ENCODE data around the gene FCN3. TPM values are rescaled to one million over a fixed set of nuclear protein-coding genes. Genes with fewer than 3 reads are reported as not detected.

The FCN3 gene
- polyA plus RNA-seq, 2 of the 4 experiments (the other 2 are of a cell fraction): not detected

GRCh38 chr1:27342391-27342777 lies 32.2 kb downstream of the FCN3 start:
- Histone ChIP-seq H3K9me3 (no peaks in the 10 kb centered on the region), H3K27ac (peak overlapping the region; percentile 57 to 80; a peak in 5 of 6 replicates), H3K4me1 (peaks cover 19% of the 10 kb centered on the region), H3K4me2 (peak overlapping the region; percentile 70), H3K4me3 (peak overlapping the region; percentile 19; the same call in 2 of the 3 replicates)
- CTCF ChIA-PET: interaction anchor here (1.2 to 11.8 kb wide), 4 partner anchors 9 to 42 kb away, joined by 3 to 134 read pairs (median 31); no protein-coding TSS in a partner anchor
- TF ChIP-seq HMGXB4 (CRISPR knock-in tag; IDR thresholded peaks at IDR 0.05; ENCODE audit: borderline replicate concordance) (no peak), RAD21 (conservative IDR thresholded peaks at IDR 0.05 in 1 of 2, IDR thresholded peaks at IDR 0.05 in 1 of 2) (no peak), SMC3 (IDR thresholded peaks at IDR 0.05) (no peak), GATA3 (IDR thresholded peaks at IDR 0.05; ENCODE audit: borderline replicate concordance) (no peak)
- WGBS (ENCODE audit: missing lambda C conversion rate): 81% methylated on average over 4 of the region's 8 CpGs
- FAIRE-seq (no peak), ATAC-seq (peak; percentile 5 to 15; a peak in 2 of 6 replicates), DNase-seq (ENCODE audit: low read depth in 1 of 2, low spot score in 1 of 2) (no peak)
- POLR2A ChIA-PET: interaction anchor here (1.4 kb wide), 1 partner anchor 20 kb away, joined by 3 read pairs; no protein-coding TSS in a partner anchor

- ATAC-seq: peak; percentile 81 to 84
- Histone ChIP-seq H3K4me3 (peak within 1 kb of the TSS; percentile 19; the same call in 2 of the 3 replicates), H3K27ac (peak within 1 kb of the TSS; percentile 57 to 80), H3K9me3 (no peaks in the 10 kb centered on the region), H3K4me1 (peaks cover 18% of the 10 kb centered on the region), H3K4me2 (peak within 1 kb of the TSS; percentile 70)
- 61% methylated on average over 3 of the region's 22 CpGs for WGBS (ENCODE audit: missing lambda C conversion rate)
- ChIA-PET CTCF (interaction anchor here (0.9 to 11.8 kb wide), 5 partner anchors 9 to 50 kb away, joined by 3 to 134 read pairs (median 21); no protein-coding TSS in a partner anchor), POLR2A (interaction anchor here (1.4 kb wide), 1 partner anchor 19 kb away, joined by 3 read pairs; no protein-coding TSS in a partner anchor)
- DNase-seq (ENCODE audit: low read depth in 1 of 2, low spot score in 1 of 2): peak; percentile 38 to 56
- TF ChIP-seq ZNF302 (CRISPR knock-in tag; IDR thresholded peaks at IDR 0.05): no peak
- no peak for TF ChIP-seq ZC3H11A (IDR thresholded peaks at IDR 0.05)
- TF ChIP-seq USF2 (IDR thresholded peaks at IDR 0.05): no peak
- no peak for TF ChIP-seq KDM1A (IDR thresholded peaks at IDR 0.05; ENCODE audit: low read depth)
- no peak for TF ChIP-seq BHLHE40 (IDR thresholded peaks at IDR 0.05; ENCODE audit: low read depth, low read length)
- no peak for TF ChIP-seq NR3C1 (IDR thresholded peaks at IDR 0.05)
- no peak for TF ChIP-seq ATOH8 (CRISPR knock-in tag; IDR thresholded peaks at IDR 0.05; ENCODE audit: low read depth)
- TF ChIP-seq HOXB13 (CRISPR knock-in tag; IDR thresholded peaks at IDR 0.05; ENCODE audit: low read depth): no peak
- TF ChIP-seq JUN (IDR thresholded peaks at IDR 0.05): no peak
- TF ChIP-seq, protein P1, sequence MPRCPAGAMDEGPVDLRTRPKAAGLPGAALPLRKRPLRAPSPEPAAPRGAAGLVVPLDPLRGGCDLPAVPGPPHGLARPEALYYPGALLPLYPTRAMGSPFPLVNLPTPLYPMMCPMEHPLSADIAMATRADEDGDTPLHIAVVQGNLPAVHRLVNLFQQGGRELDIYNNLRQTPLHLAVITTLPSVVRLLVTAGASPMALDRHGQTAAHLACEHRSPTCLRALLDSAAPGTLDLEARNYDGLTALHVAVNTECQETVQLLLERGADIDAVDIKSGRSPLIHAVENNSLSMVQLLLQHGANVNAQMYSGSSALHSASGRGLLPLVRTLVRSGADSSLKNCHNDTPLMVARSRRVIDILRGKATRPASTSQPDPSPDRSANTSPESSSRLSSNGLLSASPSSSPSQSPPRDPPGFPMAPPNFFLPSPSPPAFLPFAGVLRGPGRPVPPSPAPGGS (IDR thresholded peaks at IDR 0.05): no peak
- TF ChIP-seq POLR2A (IDR thresholded peaks at IDR 0.05; ENCODE audit: low read length): no peak
- TF ChIP-seq E2F6 (IDR thresholded peaks at IDR 0.05; ENCODE audit: borderline replicate concordance, low read depth): no peak
- TF ChIP-seq FOSB (CRISPR knock-in tag; IDR thresholded peaks at IDR 0.05): no peak
- no peak for FAIRE-seq
These were observed 32.9 kb downstream of the FCN3 start, which contains the start of gene SYTL1 for GRCh38 chr1:27341525-27342252. SYTL1 (plus strand) TSS chr1:27342022; CDS start chr1:27345335, 3,313 bp downstream.

Data from A549 (cell line).